Hepatocyte (in vitro differentiated cells): ENCODE data around the gene C19orf38. TPM values are rescaled to one million over a fixed set of nuclear protein-coding genes. Genes with fewer than 3 reads are reported as not detected.

ENCODE experiments used
- DNase-seq: peaks from one replicate; pipeline ENCODE4 v3.0.0-alpha.2; 2016; ENCODE audit warnings: low spot score
- H2AFZ ChIP-seq: fragments of 200-600 bp; sonication (generic); 2 replicates; pipeline ENCODE4 v1.6.0; 2016; ENCODE audit warnings: antibody characterized with exemption, mild to moderate bottlenecking
- H3K27ac ChIP-seq: fragments of 200-600 bp; sonication (generic); 2 replicates; pipeline ENCODE4 v1.5.1; 2016; ENCODE audit warnings: mild to moderate bottlenecking
- H3K27me3 ChIP-seq: fragments of 200-600 bp; sonication (generic); 2 replicates; pipeline ENCODE4 v1.6.1; 2016
- H3K36me3 ChIP-seq: fragments of 200-600 bp; sonication (generic); replicated peaks from 2 replicates; pipeline ENCODE4 v1.5.1; 2016; ENCODE audit warnings: low read depth; ENCODE audit not compliant: insufficient read depth
- H3K4me1 ChIP-seq: fragments of 200-600 bp; sonication (generic); 2 replicates; pipeline ENCODE4 v1.5.1; 2016; ENCODE audit warnings: mild to moderate bottlenecking, moderate library complexity; ENCODE audit not compliant: insufficient read depth
- H3K4me2 ChIP-seq: fragments of 200-600 bp; sonication (generic); 2 replicates; pipeline ENCODE4 v1.6.0; 2016
- H3K4me3 ChIP-seq: fragments of 200-600 bp; sonication (generic); 2 replicates; pipeline ENCODE4 v1.5.1; 2016; ENCODE audit warnings: mild to moderate bottlenecking
- H3K79me2 ChIP-seq: fragments of 200-600 bp; sonication (generic); 2 replicates; pipeline ENCODE4 v1.6.0; 2017; ENCODE audit warnings: mild to moderate bottlenecking
- H3K9me2 ChIP-seq: fragments of 200-600 bp; sonication (generic); replicated peaks from 2 replicates; pipeline ENCODE4 v1.6.0; 2017; ENCODE audit warnings: mild to moderate bottlenecking; ENCODE audit not compliant: insufficient read depth
- H3K9me3 ChIP-seq: fragments of 200-600 bp; sonication (generic); 2 replicates; pipeline ENCODE4 v1.5.1; 2016; ENCODE audit warnings: low read depth, mild to moderate bottlenecking
- H4K20me1 ChIP-seq: fragments of 200-600 bp; sonication (generic); 2 replicates; pipeline ENCODE4 v1.6.0; 2016; ENCODE audit warnings: mild to moderate bottlenecking; ENCODE audit not compliant: insufficient read depth, poor library complexity, severe bottlenecking
- CTCF ChIP-seq: fragments of 200-600 bp; sonication (generic); IDR thresholded peaks from 2 replicates; pipeline ENCODE4 v1.5.1; 2016; ENCODE audit warnings: antibody characterized with exemption, mild to moderate bottlenecking; ENCODE audit not compliant: poor library complexity
- EZH2 ChIP-seq: fragments of 200-600 bp; sonication (generic); IDR thresholded peaks from 2 replicates; pipeline ENCODE4 v1.6.1; 2016; ENCODE audit warnings: antibody characterized with exemption, mild to moderate bottlenecking, borderline replicate concordance
- EZH2phosphoT487 ChIP-seq: fragments of 200-600 bp; sonication (generic); IDR thresholded peaks from one replicate; pipeline ENCODE4 v1.6.1; 2018; ENCODE audit warnings: antibody characterized with exemption, mild to moderate bottlenecking, low read depth, moderate library complexity; ENCODE audit not compliant: unreplicated experiment, severe bottlenecking
- WGBS: methylation state at CpG from one replicate; pipeline ENCODE4 v1.1.6; 2016; ENCODE audit warnings: low lambda C conversion rate; ENCODE audit errors: missing lambda C conversion rate; 5-methylcytosine and 5-hydroxymethylcytosine counted together
- polyA plus RNA-seq: library from polyadenylated mRNA; unstranded; fragments of >200 nt; fragmentation: Nextera tagmentation; extraction: Ambion mirVana; gene quantifications from 2 replicates; pipeline ENCODE4 v1.2.1, GENCODE V29; 2016
- total RNA-seq: library from RNA; depleted of rRNA; stranded (reverse); fragments of >200 nt; gene quantifications from 2 replicates; pipeline ENCODE4 v1.2.3, GENCODE V29; 2014

Gene C19orf38
- total and polyA plus RNA-seq, 2 experiments from 2014 or later = 0.56 to 3.7 TPM

- H3K36me3 ChIP-seq = no peaks in the 10 kb centered on the region
- no peaks in the 10 kb centered on the region for H3K27me3 ChIP-seq
- H4K20me1 ChIP-seq = no peaks in the 10 kb centered on the region
- no peaks in the 10 kb centered on the region for H3K9me2 ChIP-seq
- WGBS = 97% methylated on average over 12 of the region's 12 CpGs
- TF ChIP-seq CTCF = no peak
- no peak for TF ChIP-seq EZH2
- TF ChIP-seq EZH2phosphoT487 = no peak
- H3K27ac ChIP-seq = no peak overlapping the region
- H3K79me2 ChIP-seq = no peaks in the 10 kb centered on the region
- no peak overlapping the region for H3K4me2 ChIP-seq
- H2AFZ ChIP-seq = no peak overlapping the region
- H3K9me3 ChIP-seq = no peaks in the 10 kb centered on the region
- DNase-seq = no peak
- no peak overlapping the region for H3K4me3 ChIP-seq
- H3K4me1 ChIP-seq = no peaks in the 10 kb centered on the region
These were observed 24.5 kb upstream of the C19orf38 start for GRCh38 chr19:10823690-10824089.

- no peak overlapping the region for H3K27ac ChIP-seq
- no peaks in the 10 kb centered on the region for H3K79me2 ChIP-seq
- WGBS = 98% methylated on average over 7 of the region's 7 CpGs
- no peak for TF ChIP-seq EZH2phosphoT487
- TF ChIP-seq CTCF = no peak
- TF ChIP-seq EZH2 = no peak
- H4K20me1 ChIP-seq = no peaks in the 10 kb centered on the region
- no peak overlapping the region for H2AFZ ChIP-seq
- no peak for DNase-seq
- H3K36me3 ChIP-seq = no peaks in the 10 kb centered on the region
- no peak overlapping the region for H3K4me2 ChIP-seq
- H3K4me3 ChIP-seq = no peak overlapping the region
- no peaks in the 10 kb centered on the region for H3K9me2 ChIP-seq
- H3K4me1 ChIP-seq = no peaks in the 10 kb centered on the region
- H3K9me3 ChIP-seq = no peaks in the 10 kb centered on the region
- no peaks in the 10 kb centered on the region for H3K27me3 ChIP-seq
These were observed 22.0 kb upstream of the C19orf38 start for GRCh38 chr19:10826231-10826630.

- H2AFZ ChIP-seq = no peak overlapping the region
- H3K36me3 ChIP-seq = no peaks in the 10 kb centered on the region
- DNase-seq = no peak
- H3K79me2 ChIP-seq = no peaks in the 10 kb centered on the region
- H3K9me2 ChIP-seq = no peaks in the 10 kb centered on the region
- H3K4me1 ChIP-seq = no peaks in the 10 kb centered on the region
- H3K27me3 ChIP-seq = no peaks in the 10 kb centered on the region
- TF ChIP-seq EZH2phosphoT487 (no peak), EZH2 (no peak), CTCF (no peak)
- H3K27ac ChIP-seq = no peak overlapping the region
- H3K9me3 ChIP-seq = no peaks in the 10 kb centered on the region
- no peaks in the 10 kb centered on the region for H4K20me1 ChIP-seq
- H3K4me2 ChIP-seq = no peak overlapping the region
- WGBS = 95% methylated on average over 6 of the region's 6 CpGs
- H3K4me3 ChIP-seq = no peak overlapping the region
These were observed 21.4 kb upstream of the C19orf38 start for GRCh38 chr19:10826846-10827245.
